ENCODE data around the gene TEAD2.
"Not testable (repeated sequence)": the region's sequence is repeated elsewhere in the genome, so short reads cannot be mapped to it uniquely, and the experiment has no call there.

Gene TEAD2

GRCh38 chr19:49325756-49326155 is 36.5 kb downstream of the TEAD2 start:
- not testable (repeated sequence) for H3K4me2 ChIP-seq (ENCODE audit: insufficient read depth, low read length, poor library complexity, severe bottlenecking); H4K91ac ChIP-seq (ENCODE audit: low read depth, low read length, poor library complexity); H3K27ac ChIP-seq (replicated peaks; ENCODE audit: low read length); H2BK5ac ChIP-seq (ENCODE audit: low read length); H3K9ac ChIP-seq (ENCODE audit: low read depth, low read length, poor library complexity); H3K4me1 ChIP-seq (ENCODE audit: control insufficient read depth in 2 of 2, insufficient read depth in 1 of 2, low read depth in 1 of 2, low read length in 2 of 2); H3K23ac ChIP-seq (ENCODE audit: low read depth, low read length, poor library complexity); H3K14ac ChIP-seq (ENCODE audit: low read length); H4K8ac ChIP-seq (ENCODE audit: low read depth, low read length); H3K4ac ChIP-seq (ENCODE audit: low read length); DNase-seq (ENCODE audit: low spot score); H3K4me3 ChIP-seq (ENCODE audit: low read length in 2 of 2); H3K27me3 ChIP-seq (ENCODE audit: control insufficient read depth in 3 of 3, insufficient read depth in 3 of 3, low read depth in 1 of 3, low read length in 3 of 3); H3K79me1 ChIP-seq (ENCODE audit: low read depth, low read length); H2AFZ ChIP-seq (ENCODE audit: low read length); H2BK15ac ChIP-seq (ENCODE audit: low read length); H2AK5ac ChIP-seq (ENCODE audit: low read depth, low read length); H2BK12ac ChIP-seq (ENCODE audit: low read length); H3K18ac ChIP-seq (ENCODE audit: low read length); H2BK120ac ChIP-seq (ENCODE audit: low read depth, low read length)
- no CpG with 5 or more reads among the region's 13 CpGs for WGBS, 2 donors (ENCODE audit: extremely low coverage in 2 of 2, insufficient read length in 2 of 2, insufficient replicate concordance in 1 of 2)
- Histone ChIP-seq H3K36me3 (replicated peaks in 1 of 2; ENCODE audit: control insufficient read depth in 2 of 2, insufficient read depth in 2 of 2, low read length in 2 of 2) (peaks cover 18 to 92% of the 10 kb centered on the region in 2 donors), H3K9me3 (replicated peaks in 1 of 2; ENCODE audit: control insufficient read depth in 2 of 2, insufficient read depth in 1 of 2, low read depth in 1 of 2, low read length in 2 of 2) (peaks cover 10 to 30% of the 10 kb centered on the region in 2 donors)

GRCh38 chr19:49324801-49325576 is 37.2 kb downstream of the TEAD2 start, which contains the start of gene SLC6A16:
Gene SLC6A16 (minus strand): TSS chr19:49325191. CDS start chr19:49311347, 13,844 bp downstream.
- Histone ChIP-seq H3K27me3 (ENCODE audit: control insufficient read depth in 3 of 3, insufficient read depth in 3 of 3, low read depth in 1 of 3, low read length in 3 of 3) (peaks cover 0 to 2% (median 0%) of the 10 kb centered on the region in 3 experiments), H3K36me3 (replicated peaks in 1 of 2; ENCODE audit: control insufficient read depth in 2 of 2, insufficient read depth in 2 of 2, low read length in 2 of 2) (peaks cover 12 to 91% of the 10 kb centered on the region in 2 donors), H4K91ac (ENCODE audit: low read depth, low read length, poor library complexity) (no peak within 1 kb of the TSS), H3K9me3 (replicated peaks in 1 of 2; ENCODE audit: control insufficient read depth in 2 of 2, insufficient read depth in 1 of 2, low read depth in 1 of 2, low read length in 2 of 2) (peaks cover 10 to 35% of the 10 kb centered on the region in 2 donors), H3K4me2 (ENCODE audit: insufficient read depth, low read length, poor library complexity, severe bottlenecking) (no peak within 1 kb of the TSS), H3K14ac (ENCODE audit: low read length) (no peak within 1 kb of the TSS), H3K4ac (ENCODE audit: low read length) (no peak within 1 kb of the TSS), H2AFZ (ENCODE audit: low read length) (no peak within 1 kb of the TSS), H3K4me1 (ENCODE audit: control insufficient read depth in 2 of 2, insufficient read depth in 1 of 2, low read depth in 1 of 2, low read length in 2 of 2) (no peaks in the 10 kb centered on the region), H3K9ac (ENCODE audit: low read depth, low read length, poor library complexity) (peak within 1 kb of the TSS; percentile 60), H2BK15ac (ENCODE audit: low read length) (no peak within 1 kb of the TSS), H2BK5ac (ENCODE audit: low read length) (peak within 1 kb of the TSS; percentile 39), H3K18ac (ENCODE audit: low read length) (no peak within 1 kb of the TSS), H4K8ac (ENCODE audit: low read depth, low read length) (no peak within 1 kb of the TSS), H3K27ac (replicated peaks; ENCODE audit: low read length) (no peak within 1 kb of the TSS), H2BK120ac (ENCODE audit: low read depth, low read length) (no peak within 1 kb of the TSS), H3K4me3 (ENCODE audit: low read length in 2 of 2) (no peak within 1 kb of the TSS), H2AK5ac (ENCODE audit: low read depth, low read length) (no peak within 1 kb of the TSS), H2BK12ac (ENCODE audit: low read length) (no peak within 1 kb of the TSS), H3K79me1 (ENCODE audit: low read depth, low read length) (no peaks in the 10 kb centered on the region), H3K23ac (ENCODE audit: low read depth, low read length, poor library complexity) (peak within 1 kb of the TSS; percentile 43)
- no CpG with 5 or more reads among the region's 38 CpGs for WGBS, 2 donors (ENCODE audit: extremely low coverage in 2 of 2, insufficient read length in 2 of 2, insufficient replicate concordance in 1 of 2)
- DNase-seq (ENCODE audit: low spot score) = no peak

DNA sequence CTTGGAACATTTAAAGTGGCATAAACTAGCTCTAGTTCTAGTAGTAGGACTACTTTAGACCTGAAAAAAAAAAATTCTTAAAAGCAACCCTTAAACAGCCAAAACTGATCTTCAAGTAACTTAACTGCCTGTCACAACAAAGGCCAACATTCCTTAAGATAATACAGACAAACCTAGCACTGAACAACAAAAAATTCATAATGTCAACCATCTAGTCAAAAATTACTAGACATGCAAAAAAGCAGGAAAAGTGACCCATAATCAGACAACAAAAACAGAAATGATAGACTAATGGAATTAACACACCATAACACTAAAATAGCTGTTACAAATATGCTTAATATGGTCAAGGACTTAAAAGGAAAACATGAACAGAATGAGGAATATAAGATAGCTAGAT is 43.9 kb downstream of the TEAD2 start:
- no peak for DNase-seq (ENCODE audit: low spot score)

DNA sequence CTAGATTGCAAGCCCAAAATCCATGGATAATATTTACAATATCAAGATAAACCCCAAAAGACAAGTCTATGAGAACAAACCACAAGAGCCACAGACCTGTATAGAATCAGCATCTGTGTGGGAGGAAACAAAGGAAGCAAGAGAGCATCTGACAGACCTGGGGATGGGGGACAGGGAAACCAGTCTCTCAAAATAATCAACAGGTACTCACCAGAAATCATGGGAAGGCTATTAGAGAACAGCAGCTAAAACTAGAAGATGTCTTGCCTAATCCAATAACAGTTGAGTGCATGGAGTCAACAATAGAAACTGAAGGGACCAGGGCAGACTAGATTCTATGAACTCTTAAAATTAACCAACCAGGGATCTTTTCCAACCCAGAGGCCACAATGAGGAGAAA is 45.9 kb downstream of the TEAD2 start:
- H2BK15ac ChIP-seq (ENCODE audit: low read length) = no peak overlapping the region
- no peaks in the 10 kb centered on the region for H3K27me3 ChIP-seq (ENCODE audit: control insufficient read depth in 3 of 3, insufficient read depth in 3 of 3, low read depth in 1 of 3, low read length in 3 of 3)
- no peak overlapping the region for H2AFZ ChIP-seq (ENCODE audit: low read length)
- no peak overlapping the region for H2BK120ac ChIP-seq (ENCODE audit: low read depth, low read length)
- H3K79me1 ChIP-seq (ENCODE audit: low read depth, low read length) = no peaks in the 10 kb centered on the region
- H3K9me3 ChIP-seq (replicated peaks in 1 of 2; ENCODE audit: control insufficient read depth in 2 of 2, insufficient read depth in 1 of 2, low read depth in 1 of 2, low read length in 2 of 2) = peaks cover 4 to 34% of the 10 kb centered on the region in 2 donors
- H2BK12ac ChIP-seq (ENCODE audit: low read length) = no peak overlapping the region
- H4K8ac ChIP-seq (ENCODE audit: low read depth, low read length) = no peak overlapping the region
- no peak overlapping the region for H3K23ac ChIP-seq (ENCODE audit: low read depth, low read length, poor library complexity)
- no peak overlapping the region for H3K14ac ChIP-seq (ENCODE audit: low read length)
- no peak overlapping the region for H3K18ac ChIP-seq (ENCODE audit: low read length)
- no peak overlapping the region for H3K9ac ChIP-seq (ENCODE audit: low read depth, low read length, poor library complexity)
- DNase-seq (ENCODE audit: low spot score) = no peak
- H3K4me1 ChIP-seq (ENCODE audit: control insufficient read depth in 2 of 2, insufficient read depth in 1 of 2, low read depth in 1 of 2, low read length in 2 of 2) = peaks cover 0 to 2% of the 10 kb centered on the region in 2 donors
- no peak overlapping the region for H3K27ac ChIP-seq (replicated peaks; ENCODE audit: low read length)
- H2BK5ac ChIP-seq (ENCODE audit: low read length) = no peak overlapping the region
- no peak overlapping the region for H3K4me2 ChIP-seq (ENCODE audit: insufficient read depth, low read length, poor library complexity, severe bottlenecking)
- no peak overlapping the region for H3K4me3 ChIP-seq (ENCODE audit: low read length in 2 of 2)
- no peak overlapping the region for H3K4ac ChIP-seq (ENCODE audit: low read length)
- no peak overlapping the region for H4K91ac ChIP-seq (ENCODE audit: low read depth, low read length, poor library complexity)
- H2AK5ac ChIP-seq (ENCODE audit: low read depth, low read length) = no peak overlapping the region
- peaks cover 3 to 88% of the 10 kb centered on the region in 2 donors for H3K36me3 ChIP-seq (replicated peaks in 1 of 2; ENCODE audit: control insufficient read depth in 2 of 2, insufficient read depth in 2 of 2, low read length in 2 of 2)

More for the DNA sequence above, 43.9 kb downstream of the TEAD2 start:
- Histone ChIP-seq H3K23ac (ENCODE audit: low read depth, low read length, poor library complexity) (no peak overlapping the region), H2BK120ac (ENCODE audit: low read depth, low read length) (no peak overlapping the region), H4K8ac (ENCODE audit: low read depth, low read length) (no peak overlapping the region), H3K4ac (ENCODE audit: low read length) (no peak overlapping the region), H2BK5ac (ENCODE audit: low read length) (no peak overlapping the region), H3K14ac (ENCODE audit: low read length) (no peak overlapping the region), H2BK12ac (ENCODE audit: low read length) (no peak overlapping the region), H3K36me3 (replicated peaks in 1 of 2; ENCODE audit: control insufficient read depth in 2 of 2, insufficient read depth in 2 of 2, low read length in 2 of 2) (peaks cover 5 to 89% of the 10 kb centered on the region in 2 donors), H2AK5ac (ENCODE audit: low read depth, low read length) (no peak overlapping the region), H3K4me1 (ENCODE audit: control insufficient read depth in 2 of 2, insufficient read depth in 1 of 2, low read depth in 1 of 2, low read length in 2 of 2) (peaks cover 0 to 2% of the 10 kb centered on the region in 2 donors), H3K18ac (ENCODE audit: low read length) (no peak overlapping the region), H3K9ac (ENCODE audit: low read depth, low read length, poor library complexity) (no peak overlapping the region), H3K79me1 (ENCODE audit: low read depth, low read length) (no peaks in the 10 kb centered on the region), H2BK15ac (ENCODE audit: low read length) (no peak overlapping the region), H2AFZ (ENCODE audit: low read length) (no peak overlapping the region), H3K4me3 (ENCODE audit: low read length in 2 of 2) (no peak overlapping the region), H4K91ac (ENCODE audit: low read depth, low read length, poor library complexity) (no peak overlapping the region), H3K27ac (replicated peaks; ENCODE audit: low read length) (no peak overlapping the region), H3K4me2 (ENCODE audit: insufficient read depth, low read length, poor library complexity, severe bottlenecking) (no peak overlapping the region), H3K9me3 (replicated peaks in 1 of 2; ENCODE audit: control insufficient read depth in 2 of 2, insufficient read depth in 1 of 2, low read depth in 1 of 2, low read length in 2 of 2) (peaks cover 7 to 48% of the 10 kb centered on the region in 2 donors), H3K27me3 (ENCODE audit: control insufficient read depth in 3 of 3, insufficient read depth in 3 of 3, low read depth in 1 of 3, low read length in 3 of 3) (no peaks in the 10 kb centered on the region)

Measured in neuronal stem cell (in vitro differentiated cells).